Measurements from ENCODE around the gene MBD3L2B. TPM values are rescaled to one million over a fixed set of nuclear protein-coding genes. Genes with fewer than 3 reads are reported as not detected.

The MBD3L2B gene
- total and polyA plus RNA-seq, 7 donors: not detected

DNA sequence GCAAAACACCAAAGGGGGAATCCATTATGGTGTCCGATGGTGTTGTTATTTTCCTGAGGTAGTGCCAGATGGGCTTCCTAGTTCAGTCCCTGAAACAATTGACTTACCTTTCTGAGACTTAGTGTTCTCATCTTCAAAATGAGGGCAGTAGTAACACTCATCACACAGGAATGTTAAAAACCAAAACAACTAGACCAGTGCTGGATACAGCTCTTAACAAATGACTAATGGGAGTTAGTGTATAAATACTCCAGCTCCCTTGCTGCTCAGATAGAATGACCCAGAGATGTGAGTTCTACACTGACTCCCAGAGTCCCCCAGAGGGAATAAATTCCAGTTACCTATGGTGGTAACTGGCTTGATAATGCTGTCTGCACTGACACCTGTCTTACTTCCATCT is 49.9 kb downstream of the MBD3L2B start:
- H3K27ac ChIP-seq: no peak overlapping the region
- intact Hi-C loops (cut with DNase I): no loop called here
- H3K36me3 ChIP-seq: no peaks in the 10 kb centered on the region
- H3K27me3 ChIP-seq: no peaks in the 10 kb centered on the region
- H3K4me3 ChIP-seq: no peak overlapping the region
- H3K4me1 ChIP-seq: no peaks in the 10 kb centered on the region
- DNase-seq: no peak
- TF ChIP-seq POLR2AphosphoS5 (IDR thresholded peaks at IDR 0.05) (no peak), EP300 (IDR thresholded peaks at IDR 0.05) (no peak), POLR2A (IDR thresholded peaks at IDR 0.05) (no peak)
- TF ChIP-seq, protein P1, sequence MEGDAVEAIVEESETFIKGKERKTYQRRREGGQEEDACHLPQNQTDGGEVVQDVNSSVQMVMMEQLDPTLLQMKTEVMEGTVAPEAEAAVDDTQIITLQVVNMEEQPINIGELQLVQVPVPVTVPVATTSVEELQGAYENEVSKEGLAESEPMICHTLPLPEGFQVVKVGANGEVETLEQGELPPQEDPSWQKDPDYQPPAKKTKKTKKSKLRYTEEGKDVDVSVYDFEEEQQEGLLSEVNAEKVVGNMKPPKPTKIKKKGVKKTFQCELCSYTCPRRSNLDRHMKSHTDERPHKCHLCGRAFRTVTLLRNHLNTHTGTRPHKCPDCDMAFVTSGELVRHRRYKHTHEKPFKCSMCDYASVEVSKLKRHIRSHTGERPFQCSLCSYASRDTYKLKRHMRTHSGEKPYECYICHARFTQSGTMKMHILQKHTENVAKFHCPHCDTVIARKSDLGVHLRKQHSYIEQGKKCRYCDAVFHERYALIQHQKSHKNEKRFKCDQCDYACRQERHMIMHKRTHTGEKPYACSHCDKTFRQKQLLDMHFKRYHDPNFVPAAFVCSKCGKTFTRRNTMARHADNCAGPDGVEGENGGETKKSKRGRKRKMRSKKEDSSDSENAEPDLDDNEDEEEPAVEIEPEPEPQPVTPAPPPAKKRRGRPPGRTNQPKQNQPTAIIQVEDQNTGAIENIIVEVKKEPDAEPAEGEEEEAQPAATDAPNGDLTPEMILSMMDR (IDR thresholded peaks at IDR 0.05): no peak
- no peaks in the 10 kb centered on the region for H3K9me3 ChIP-seq
- WGBS, 2 donors: 81 to 93% methylated on average over 1 of the region's 1 CpG

DNA sequence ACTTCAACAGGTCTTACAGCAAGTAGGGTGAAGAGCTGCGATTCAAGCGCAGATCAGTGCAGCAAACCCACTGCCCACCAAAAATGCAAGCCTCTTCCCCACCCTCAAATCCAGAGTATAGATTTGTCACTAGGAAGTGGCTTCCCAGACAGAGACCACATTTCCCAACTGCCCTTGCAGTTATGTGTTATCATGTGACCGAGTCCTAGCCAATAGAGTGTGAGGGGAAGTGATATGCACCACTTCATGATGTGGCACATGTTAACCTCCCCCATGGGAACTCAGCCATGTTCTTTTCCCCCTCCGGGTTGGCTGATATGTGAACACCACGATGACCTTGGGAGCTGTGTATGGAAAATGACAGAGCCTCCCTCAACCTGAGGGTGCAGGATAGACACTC is 50.8 kb downstream of the MBD3L2B start:
- TF ChIP-seq, protein P1 (IDR thresholded peaks at IDR 0.05): no peak
- TF ChIP-seq POLR2AphosphoS5 (IDR thresholded peaks at IDR 0.05): no peak
- TF ChIP-seq EP300 (IDR thresholded peaks at IDR 0.05): no peak
- no peak for TF ChIP-seq POLR2A (IDR thresholded peaks at IDR 0.05)
- WGBS, 2 donors: 86% methylated on average over 5 of the region's 5 CpGs
- Histone ChIP-seq H3K27me3 (no peaks in the 10 kb centered on the region), H3K36me3 (no peaks in the 10 kb centered on the region), H3K4me1 (no peaks in the 10 kb centered on the region), H3K4me3 (no peak overlapping the region), H3K9me3 (no peaks in the 10 kb centered on the region), H3K27ac (no peak overlapping the region)
- no peak for DNase-seq
- intact Hi-C loops (cut with DNase I): no loop called here

DNA sequence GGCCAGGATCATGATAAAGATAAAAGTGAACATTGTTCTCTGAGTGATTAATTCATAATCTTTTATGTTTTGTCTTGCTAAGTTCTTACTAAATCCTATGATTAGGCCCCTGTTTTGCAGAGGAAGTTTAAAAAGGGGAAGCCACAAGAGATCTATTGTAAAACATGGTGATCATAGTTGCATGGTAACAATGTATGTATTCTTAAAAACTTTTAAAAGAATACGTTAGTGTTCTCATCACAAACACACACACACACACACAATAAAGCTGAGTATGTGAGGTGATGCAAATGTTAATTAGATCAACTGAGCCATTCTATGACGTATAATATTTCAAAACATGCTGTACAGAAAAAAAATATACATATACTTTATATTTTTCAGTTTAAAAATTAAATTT is 51.2 kb downstream of the MBD3L2B start:
- no peak overlapping the region for H3K4me3 ChIP-seq
- no peaks in the 10 kb centered on the region for H3K27me3 ChIP-seq
- TF ChIP-seq POLR2A (IDR thresholded peaks at IDR 0.05): no peak
- TF ChIP-seq, protein P1 (IDR thresholded peaks at IDR 0.05): no peak
- no peak for TF ChIP-seq POLR2AphosphoS5 (IDR thresholded peaks at IDR 0.05)
- no peak for TF ChIP-seq EP300 (IDR thresholded peaks at IDR 0.05)
- no peaks in the 10 kb centered on the region for H3K9me3 ChIP-seq
- H3K27ac ChIP-seq: no peak overlapping the region
- H3K36me3 ChIP-seq: no peaks in the 10 kb centered on the region
- no peaks in the 10 kb centered on the region for H3K4me1 ChIP-seq
- intact Hi-C loops (cut with DNase I): no loop called here
- WGBS, 2 donors: 59 to 61% methylated on average over 2 of the region's 2 CpGs
- no peak for DNase-seq

DNA sequence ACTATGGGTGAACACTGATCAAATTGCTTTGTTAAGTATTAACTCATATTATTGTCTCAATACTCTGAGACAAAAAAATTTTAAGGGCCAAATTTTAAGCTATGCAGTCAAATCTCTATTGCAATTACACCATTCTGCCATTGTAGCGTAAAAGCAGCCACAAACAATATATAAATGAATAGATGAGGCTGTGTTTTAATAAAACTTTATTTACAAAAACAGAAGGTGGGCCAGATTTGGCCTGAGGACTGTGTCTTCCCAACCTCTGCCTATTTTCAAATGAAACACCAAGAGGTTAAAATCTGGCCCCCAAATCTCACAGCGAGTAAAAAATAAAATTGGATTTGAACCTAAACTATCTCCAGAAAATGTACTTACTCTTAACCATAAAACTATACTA is 51.7 kb downstream of the MBD3L2B start:
- intact Hi-C loops (cut with DNase I): no loop called here

More for the DNA sequence above, 51.7 kb downstream of the MBD3L2B start:
- Histone ChIP-seq H3K27me3 (no peaks in the 10 kb centered on the region), H3K27ac (no peak overlapping the region), H3K9me3 (no peaks in the 10 kb centered on the region), H3K4me1 (no peaks in the 10 kb centered on the region), H3K4me3 (no peak overlapping the region), H3K36me3 (no peaks in the 10 kb centered on the region)
- TF ChIP-seq POLR2AphosphoS5 (IDR thresholded peaks at IDR 0.05) (no peak), EP300 (IDR thresholded peaks at IDR 0.05) (no peak), POLR2A (IDR thresholded peaks at IDR 0.05) (no peak)
- TF ChIP-seq, protein P1 (IDR thresholded peaks at IDR 0.05): no peak
- WGBS, 2 donors: 88 to 92% methylated on average over 2 of the region's 2 CpGs
- DNase-seq: no peak

Other genes starting within 250 kb of the MBD3L2B start
- 1 to 10 TPM; 3.0 to 4.6 (median 4.3) TPM for gene VAV1, start 248.7 kb downstream of the MBD3L2B start, total RNA-seq
- 10 to 100 TPM in 1 of 3 donors, 1 to 10 TPM in 2; 2.4 to 18.9 (median 3.7) TPM for gene VAV1, start 248.7 kb downstream of the MBD3L2B start, polyA plus RNA-seq
- under 1 TPM in 1 of 4 donors, not detected in 3; 0.28 TPM for gene ADGRE1, start 133.9 kb downstream of the MBD3L2B start, total RNA-seq
- gene ADGRE1, start 133.9 kb downstream of the MBD3L2B start, polyA plus RNA-seq: 1 to 10 TPM in 2 of 3 donors, under 1 TPM in 1; 0.61 to 1.8 (median 1.2) TPM
- not detected for gene MBD3L5, start 9.1 kb upstream of the MBD3L2B start, total RNA-seq
- gene MBD3L5, start 9.1 kb upstream of the MBD3L2B start, polyA plus RNA-seq: not detected
- gene MBD3L4, start 18.7 kb upstream of the MBD3L2B start, total RNA-seq: not detected
- not detected for gene MBD3L4, start 18.7 kb upstream of the MBD3L2B start, polyA plus RNA-seq
- not detected for gene MBD3L2, start 27.9 kb upstream of the MBD3L2B start, total RNA-seq
- gene MBD3L2, start 27.9 kb upstream of the MBD3L2B start, polyA plus RNA-seq: not detected
- not detected for gene MBD3L3, start 37.2 kb upstream of the MBD3L2B start, total RNA-seq
- gene MBD3L3, start 37.2 kb upstream of the MBD3L2B start, polyA plus RNA-seq: not detected
- gene ZNF557, start 48.3 kb upstream of the MBD3L2B start, total RNA-seq: 1 to 10 TPM; 6.9 to 10.0 (median 8.8) TPM
- 1 to 10 TPM; 2.3 to 3.7 (median 2.4) TPM for gene ZNF557, start 48.3 kb upstream of the MBD3L2B start, polyA plus RNA-seq

Measured in sigmoid colon (tissue), 7 donors.